Activated CD8-positive, alpha-beta memory T cell treated with anti-CD3 and anti-CD28 coated beads, Interleukin-2, amount 50 U/mL, for 24 hours (primary cell): Measurements from ENCODE around the gene ASXL1.

ENCODE experiments used
- DNase-seq: peaks from one replicate; pipeline ENCODE4 v3.0.0-alpha.2; 2020; ENCODE audit errors: extremely low read depth

The ASXL1 gene

DNA sequence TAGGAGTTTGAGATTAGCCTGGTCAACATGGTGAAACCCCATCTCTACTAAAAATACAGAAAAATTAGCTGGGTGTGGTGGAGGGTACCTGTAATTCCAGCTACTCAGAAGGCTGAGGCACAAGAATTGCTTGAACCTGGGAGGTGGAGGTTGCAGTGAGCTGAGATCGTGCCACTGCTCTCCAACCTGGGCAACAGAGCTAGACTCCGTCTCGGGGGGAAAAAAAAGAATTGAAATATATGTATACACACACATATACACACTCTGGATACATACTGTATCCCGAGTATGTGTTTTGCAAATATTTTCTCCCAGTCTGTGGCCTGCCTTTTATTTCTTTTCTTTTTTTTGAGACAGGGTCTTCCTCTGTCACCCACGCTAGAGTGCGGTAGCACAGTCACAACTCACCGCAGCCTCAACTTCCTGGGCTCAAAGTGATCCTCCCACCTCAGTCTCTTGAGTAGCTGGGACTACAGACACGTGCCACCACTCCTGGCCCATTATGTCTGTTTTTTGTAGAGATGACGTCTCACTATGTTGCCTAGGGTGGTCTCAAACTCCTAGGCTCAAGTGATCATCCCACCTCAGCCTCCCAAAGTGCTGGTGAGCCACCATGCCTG lies 49.1 kb downstream of the ASXL1 start:
- peak; percentile 32 for DNase-seq

DNA sequence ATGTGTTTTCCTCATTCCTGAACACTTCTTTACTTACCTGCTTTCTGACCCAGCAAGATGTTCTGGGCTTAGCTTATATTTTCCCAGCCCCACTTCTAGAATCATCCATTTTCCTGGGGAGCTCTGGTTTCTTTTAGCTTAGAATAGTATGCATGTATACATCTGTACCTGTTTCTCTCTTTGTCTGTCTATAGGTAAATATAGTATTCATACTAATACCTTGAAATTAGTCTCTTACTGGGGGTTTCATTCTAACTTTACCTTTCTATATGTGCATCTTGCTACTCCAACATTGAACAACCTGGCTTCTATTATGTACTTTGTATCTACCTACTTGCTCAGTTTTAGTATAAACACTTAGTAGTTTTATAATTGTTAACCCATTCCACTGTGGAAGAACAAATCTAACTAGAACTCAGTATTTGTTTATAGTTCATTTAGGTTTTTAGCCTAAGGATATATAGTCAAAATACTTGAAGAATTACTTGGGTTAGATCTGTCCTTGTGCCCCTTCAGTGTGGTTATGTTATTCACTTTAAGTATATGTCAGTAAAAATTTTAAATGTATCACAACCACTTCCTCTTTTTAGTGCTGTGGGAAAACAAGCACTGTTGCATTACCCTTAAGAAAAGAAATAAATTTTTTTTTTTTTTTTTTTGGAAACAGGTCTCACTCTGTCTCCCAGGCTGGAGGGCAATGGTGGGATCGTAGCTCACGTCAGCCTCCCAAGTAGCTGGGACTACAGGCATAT lies 54.0 kb downstream of the ASXL1 start:
- no peak for DNase-seq

DNA sequence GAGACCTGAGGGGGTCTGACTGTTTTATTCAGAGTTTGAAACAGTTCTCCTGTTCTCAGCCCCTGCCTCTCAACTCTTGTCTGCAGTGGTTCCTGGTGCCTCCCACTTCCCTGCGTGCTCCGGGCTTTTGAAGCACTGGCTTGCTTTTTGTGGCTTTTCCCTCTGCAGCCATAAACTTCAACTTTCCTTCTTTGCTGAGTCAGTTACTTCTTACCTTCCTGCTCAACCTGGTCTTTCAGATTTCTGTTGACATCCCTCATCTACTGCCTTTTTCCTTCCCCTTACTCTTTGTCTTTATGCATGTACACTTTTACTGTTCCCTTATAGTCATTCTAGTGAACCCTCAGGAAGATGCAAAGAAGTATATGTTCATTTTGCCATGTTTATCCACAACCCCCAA lies 57.4 kb downstream of the ASXL1 start:
- DNase-seq: no peak

DNA sequence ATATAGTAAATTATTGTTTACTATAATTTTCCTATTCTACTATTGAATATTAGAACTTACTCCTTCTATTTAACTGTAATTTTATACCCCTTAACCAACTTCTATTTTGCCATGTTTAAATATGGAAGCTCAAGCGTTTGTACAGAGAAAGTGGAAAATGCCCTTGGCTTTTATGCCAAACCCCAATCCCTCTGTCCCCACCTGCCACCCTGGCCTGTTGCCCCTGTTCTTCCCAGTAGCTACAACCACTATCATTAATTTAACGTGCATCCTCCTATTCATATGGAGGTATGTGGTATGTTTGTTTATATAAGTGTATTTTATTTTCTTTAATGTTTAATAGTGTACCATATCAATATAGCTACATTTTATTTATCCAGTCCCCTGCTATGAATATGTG lies 58.1 kb downstream of the ASXL1 start:
- DNase-seq: no peak

DNA sequence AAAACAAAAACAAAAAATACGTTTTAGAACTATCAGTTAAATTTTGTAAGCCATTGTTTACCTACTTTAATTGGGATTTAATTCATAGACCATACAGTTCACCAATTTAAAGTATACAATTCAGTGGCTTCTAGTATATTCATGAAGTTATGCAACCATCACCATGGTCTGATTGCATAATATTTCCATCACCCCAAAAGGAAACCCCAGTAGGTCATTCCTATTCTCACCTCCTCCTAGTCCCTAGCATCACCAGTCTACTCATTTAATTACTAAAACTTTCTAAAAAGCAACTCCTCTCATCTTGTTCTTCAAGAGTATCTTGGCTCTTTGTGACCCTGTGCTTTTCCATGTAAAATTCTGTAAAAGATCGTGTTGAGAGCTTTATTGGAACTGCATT lies 60.2 kb downstream of the ASXL1 start:
- no peak for DNase-seq

DNA sequence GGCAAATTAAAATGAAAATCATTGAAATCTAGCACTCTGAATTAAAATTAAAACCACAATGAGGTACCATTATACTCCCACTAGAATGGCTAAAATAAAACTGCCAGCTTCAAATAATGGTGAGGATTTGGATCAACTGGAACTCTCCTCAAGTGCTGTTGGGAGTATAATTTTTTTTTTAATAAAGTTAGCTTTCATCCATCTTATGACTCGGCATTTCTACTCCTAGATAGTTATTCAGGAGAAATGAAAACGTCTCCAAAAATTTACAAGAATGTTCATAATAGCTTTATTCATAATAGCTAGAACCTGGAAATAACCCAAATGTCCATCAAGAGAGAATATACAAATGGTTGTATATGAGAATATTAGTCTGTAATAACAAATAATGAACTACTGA lies 63.2 kb downstream of the ASXL1 start:
- DNase-seq: no peak

DNA sequence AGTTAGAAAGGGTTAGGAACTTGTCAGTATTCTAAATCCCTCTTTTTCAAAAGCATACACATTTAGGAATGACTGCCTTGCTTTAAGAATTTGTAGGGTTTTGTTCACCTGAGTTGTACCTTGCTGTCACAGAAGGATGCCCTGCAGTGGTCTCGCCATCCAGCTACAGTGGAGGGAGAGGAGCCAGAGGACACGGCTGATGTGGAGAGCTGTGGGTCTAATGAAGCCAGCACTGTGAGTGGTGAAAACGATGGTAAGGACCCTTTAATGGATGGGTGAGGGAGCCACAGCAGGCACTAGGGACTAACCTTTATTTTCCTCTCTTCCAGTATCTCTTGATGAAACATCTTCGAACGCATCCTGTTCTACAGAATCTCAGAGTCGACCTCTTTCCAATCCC lies 69.9 kb downstream of the ASXL1 start:
- DNase-seq: no peak

DNA sequence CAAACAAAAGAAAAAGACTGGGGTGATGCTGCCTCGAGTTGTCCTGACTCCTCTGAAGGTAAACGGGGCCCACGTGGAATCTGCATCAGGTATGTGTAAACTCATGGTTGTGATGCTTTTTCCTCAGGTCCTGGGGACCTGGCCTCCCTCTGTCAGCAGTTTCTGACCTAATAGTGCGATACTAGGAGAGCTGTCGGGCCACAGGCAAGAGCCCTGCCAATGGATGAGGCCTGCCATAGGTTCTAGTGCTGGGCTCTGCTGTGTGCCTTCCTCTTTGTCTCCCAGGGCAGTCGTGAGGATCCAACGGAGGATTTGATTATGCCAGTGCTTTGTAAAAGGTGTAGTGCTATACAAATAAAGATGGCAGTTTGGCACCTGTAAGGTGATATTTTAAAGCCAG lies 71.2 kb downstream of the ASXL1 start:
- DNase-seq: no peak

DNA sequence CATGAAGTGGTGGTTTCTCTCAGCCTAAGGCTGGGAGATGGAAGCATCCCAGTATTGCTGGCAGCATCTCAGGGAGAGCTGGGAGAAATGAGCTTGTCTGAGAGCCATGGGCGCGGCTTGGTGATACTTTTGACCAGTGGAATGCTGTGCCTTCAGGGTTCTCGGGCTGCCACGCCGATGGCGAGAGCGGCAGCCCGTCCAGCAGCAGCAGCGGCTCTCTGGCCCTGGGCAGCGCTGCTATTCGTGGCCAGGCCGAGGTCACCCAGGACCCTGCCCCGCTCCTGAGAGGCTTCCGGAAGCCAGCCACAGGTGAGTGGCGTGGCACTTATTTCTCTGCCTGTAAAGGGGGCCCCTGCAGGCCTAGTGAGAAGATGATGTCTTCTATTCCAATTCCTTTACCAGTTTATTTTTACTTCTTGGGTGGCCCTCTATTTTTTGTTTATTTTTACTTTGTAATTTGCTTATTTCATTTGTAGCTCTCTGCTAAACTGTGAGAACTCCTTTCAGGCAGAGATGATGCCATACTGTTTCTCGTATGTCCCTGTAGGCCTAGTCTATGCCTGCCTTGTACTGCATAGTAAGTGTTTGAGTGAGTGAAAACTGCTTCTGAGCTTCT lies 71.7 kb downstream of the ASXL1 start:
- DNase-seq: no peak

DNA sequence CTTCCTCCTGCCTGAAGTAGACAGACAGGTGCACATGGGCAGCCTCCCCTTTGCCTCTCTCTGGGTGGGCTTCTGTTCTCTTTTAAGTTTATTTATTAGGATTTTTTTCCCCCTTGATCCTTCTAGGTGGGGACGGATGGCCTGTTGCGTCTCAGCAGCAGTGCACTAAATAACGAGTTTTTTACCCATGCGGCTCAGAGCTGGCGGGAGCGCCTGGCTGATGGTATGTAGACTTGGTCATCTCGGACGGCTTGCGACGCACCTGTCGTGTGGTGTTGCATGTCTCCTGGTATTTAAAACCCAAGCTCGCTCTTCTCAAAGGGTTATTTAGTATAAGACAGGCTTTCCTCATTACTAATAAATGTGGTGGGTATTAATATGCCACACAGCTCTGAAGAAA lies 73.3 kb downstream of the ASXL1 start:
- DNase-seq: no peak

DNA sequence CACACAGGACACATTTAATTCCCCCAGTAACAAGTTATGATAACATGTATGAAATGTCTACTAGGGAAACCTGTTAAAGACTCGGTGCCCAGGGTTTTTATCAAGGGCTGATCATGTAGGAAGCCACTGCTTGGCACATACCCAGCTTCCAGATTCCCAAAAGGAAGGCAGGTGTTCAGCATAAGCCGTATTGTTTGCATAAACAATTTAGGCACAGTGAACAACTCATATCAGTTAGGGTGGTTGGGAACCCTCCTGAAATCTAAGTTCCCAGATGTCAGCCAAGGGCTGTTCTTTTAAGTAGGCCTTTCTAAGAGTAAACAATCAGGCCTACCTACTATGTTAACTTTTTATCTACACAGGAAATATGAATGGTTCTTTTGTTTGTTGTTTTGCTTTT lies 74.1 kb downstream of the ASXL1 start:
- DNase-seq: no peak

DNA sequence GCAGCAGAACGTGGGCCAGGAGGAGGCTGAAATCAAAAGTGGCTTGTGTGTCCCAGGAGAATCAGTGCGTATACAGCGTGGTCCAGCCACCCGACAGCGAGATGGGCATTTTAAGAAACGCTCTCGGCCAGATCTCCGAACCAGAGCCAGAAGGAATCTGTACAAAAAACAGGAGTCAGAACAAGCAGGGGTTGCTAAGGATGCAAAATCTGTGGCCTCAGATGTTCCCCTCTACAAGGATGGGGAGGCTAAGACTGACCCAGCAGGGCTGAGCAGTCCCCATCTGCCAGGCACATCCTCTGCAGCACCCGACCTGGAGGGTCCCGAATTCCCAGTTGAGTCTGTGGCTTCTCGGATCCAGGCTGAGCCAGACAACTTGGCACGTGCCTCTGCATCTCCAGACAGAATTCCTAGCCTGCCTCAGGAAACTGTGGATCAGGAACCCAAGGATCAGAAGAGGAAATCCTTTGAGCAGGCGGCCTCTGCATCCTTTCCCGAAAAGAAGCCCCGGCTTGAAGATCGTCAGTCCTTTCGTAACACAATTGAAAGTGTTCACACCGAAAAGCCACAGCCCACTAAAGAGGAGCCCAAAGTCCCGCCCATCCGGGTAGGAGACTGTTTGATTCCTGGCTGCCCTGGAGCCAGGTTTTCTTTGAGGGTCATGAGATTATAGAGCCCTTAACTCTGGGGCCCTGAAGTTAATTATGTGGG lies 75.3 kb downstream of the ASXL1 start:
- DNase-seq: no peak

DNA sequence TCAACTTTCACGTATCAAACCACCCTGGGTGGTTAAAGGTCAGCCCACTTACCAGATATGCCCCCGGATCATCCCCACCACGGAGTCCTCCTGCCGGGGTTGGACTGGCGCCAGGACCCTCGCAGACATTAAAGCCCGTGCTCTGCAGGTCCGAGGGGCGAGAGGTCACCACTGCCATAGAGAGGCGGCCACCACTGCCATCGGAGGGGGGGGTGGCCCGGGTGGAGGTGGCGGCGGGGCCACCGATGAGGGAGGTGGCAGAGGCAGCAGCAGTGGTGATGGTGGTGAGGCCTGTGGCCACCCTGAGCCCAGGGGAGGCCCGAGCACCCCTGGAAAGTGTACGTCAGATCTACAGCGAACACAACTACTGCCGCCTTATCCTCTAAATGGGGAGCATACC lies 76.3 kb downstream of the ASXL1 start:
- no peak for DNase-seq

DNA sequence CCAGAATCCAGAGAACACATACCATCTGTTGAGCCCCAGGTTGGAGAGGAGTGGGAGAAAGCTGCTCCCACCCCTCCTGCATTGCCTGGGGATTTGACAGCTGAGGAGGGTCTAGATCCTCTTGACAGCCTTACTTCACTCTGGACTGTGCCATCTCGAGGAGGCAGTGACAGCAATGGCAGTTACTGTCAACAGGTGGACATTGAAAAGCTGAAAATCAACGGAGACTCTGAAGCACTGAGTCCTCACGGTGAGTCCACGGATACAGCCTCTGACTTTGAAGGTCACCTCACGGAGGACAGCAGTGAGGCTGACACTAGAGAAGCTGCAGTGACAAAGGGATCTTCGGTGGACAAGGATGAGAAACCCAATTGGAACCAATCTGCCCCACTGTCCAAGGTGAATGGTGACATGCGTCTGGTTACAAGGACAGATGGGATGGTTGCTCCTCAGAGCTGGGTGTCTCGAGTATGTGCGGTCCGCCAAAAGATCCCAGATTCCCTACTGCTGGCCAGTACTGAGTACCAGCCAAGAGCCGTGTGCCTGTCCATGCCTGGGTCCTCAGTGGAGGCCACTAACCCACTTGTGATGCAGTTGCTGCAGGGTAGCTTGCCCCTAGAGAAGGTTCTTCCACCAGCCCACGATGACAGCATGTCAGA lies 77.4 kb downstream of the ASXL1 start:
- DNase-seq: no peak

DNA sequence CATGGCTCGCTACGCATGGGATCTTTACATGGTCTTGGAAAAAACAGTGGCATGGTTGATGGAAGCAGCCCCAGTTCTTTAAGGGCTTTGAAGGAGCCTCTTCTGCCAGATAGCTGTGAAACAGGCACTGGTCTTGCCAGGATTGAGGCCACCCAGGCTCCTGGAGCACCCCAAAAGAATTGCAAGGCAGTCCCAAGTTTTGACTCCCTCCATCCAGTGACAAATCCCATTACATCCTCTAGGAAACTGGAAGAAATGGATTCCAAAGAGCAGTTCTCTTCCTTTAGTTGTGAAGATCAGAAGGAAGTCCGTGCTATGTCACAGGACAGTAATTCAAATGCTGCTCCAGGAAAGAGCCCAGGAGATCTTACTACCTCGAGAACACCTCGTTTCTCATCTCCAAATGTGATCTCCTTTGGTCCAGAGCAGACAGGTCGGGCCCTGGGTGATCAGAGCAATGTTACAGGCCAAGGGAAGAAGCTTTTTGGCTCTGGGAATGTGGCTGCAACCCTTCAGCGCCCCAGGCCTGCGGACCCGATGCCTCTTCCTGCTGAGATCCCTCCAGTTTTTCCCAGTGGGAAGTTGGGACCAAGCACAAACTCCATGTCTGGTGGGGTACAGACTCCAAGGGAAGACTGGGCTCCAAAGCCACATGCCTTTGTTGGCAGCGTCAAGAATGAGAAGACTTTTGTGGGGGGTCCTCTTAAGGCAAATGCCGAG lies 78.2 kb downstream of the ASXL1 start:
- no peak for DNase-seq

DNA sequence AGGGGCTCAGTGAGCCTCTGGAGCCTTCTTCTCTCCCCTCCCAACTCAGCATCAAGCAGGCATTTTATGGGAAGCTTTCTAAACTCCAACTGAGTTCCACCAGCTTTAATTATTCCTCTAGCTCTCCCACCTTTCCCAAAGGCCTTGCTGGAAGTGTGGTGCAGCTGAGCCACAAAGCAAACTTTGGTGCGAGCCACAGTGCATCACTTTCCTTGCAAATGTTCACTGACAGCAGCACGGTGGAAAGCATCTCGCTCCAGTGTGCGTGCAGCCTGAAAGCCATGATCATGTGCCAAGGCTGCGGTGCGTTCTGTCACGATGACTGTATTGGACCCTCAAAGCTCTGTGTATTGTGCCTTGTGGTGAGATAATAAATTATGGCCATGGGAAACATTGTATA lies 78.8 kb downstream of the ASXL1 start:
- no peak for DNase-seq

DNA sequence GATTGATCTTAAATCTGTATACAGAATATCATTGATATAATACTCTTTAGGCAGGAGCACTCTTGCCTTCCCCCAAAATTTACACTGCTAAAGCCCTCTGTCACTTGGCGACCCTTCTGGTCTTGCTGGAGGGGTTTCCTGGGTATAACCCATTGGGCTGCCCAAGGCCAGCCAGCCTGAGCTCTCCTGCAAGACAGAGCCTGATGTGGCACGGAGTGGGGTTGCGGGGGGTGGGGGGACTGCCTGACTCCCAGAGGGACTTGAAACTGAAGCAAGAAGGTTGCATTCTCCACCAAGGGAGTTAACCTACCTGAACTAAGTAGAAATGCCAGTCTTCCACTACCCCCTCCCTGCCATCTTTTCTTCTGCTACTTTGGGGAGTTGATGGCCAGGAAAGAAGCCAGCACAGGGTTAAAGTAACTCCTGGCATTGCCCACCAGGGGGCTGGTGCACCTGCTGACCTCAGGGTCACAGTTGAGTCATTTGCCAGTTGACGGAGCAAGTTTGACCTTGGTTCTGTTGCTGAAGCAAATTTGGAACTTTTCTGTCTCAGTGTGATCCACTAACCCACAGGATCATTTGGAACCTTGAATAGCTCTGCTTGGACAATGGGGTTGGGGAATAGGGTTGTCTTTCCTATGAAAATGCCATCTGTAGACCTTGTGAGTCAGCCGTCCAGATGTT lies 79.4 kb downstream of the ASXL1 start:
- DNase-seq: no peak

DNA sequence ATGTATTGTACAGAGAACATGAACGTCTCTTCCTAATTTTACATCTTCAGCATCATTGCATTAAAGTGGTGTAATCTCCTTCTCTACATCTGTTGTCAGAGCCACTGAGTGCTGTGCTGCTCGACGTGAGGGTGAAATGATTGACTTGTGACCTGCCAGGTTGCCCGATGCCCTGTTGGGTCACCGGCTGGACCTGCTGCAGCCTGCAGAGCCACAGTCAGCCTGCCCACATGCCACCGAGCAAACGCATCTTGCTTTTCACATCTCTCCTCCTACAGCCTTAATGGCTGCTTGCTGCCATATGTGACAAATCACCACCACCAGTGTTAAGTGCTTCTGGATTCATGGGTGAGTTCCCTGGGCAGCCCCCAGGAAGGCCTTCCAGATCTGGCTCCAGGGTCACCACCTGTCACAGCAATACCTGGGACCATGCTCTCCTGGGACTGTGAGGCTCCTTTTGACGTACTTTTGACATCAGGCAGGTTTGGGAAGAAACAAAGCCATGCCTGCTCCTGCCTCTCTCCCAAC lies 80.3 kb downstream of the ASXL1 start:
- DNase-seq: no peak

DNA sequence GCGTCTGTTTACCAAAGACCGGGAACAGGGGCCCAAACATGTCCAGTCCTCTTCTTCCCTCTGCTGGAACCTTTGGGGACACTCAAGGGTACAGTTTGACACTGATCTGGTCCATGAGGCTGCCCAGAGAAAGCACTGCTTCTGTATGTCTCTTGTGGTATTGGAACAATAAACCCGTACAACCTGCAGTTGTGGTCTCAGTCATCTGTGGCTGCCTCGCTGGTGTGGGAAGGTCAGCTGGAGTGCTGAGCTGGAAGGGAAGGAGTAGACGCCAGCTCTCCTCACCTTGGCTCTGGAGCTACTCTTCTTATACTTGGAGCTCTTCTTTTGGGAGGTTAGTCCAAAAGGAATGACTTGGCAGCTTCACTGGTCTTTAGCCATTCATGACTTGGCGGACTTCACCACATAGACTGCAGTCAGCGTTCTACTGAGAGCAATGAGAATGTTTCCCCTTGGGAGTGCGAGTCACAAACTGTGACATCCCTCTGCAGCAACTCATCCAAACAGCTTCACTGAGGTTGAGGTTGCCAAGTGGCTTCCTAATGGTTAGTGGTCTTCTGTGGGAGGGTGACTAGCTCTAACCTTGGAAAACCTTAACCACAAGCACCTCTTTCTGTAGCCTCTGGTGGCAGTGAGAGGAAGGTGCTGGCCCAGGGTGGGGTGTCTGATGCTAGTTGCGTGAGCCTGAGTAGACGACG lies 81.2 kb downstream of the ASXL1 start:
- DNase-seq: peak; percentile 14
